GM19351 (cell line): ENCODE results near the gene C10orf90.

Experiments used
- ATAC-seq: cut with Tn5 transposase; IDR thresholded peaks from one replicate; pipeline ENCODE4 v1.9.1; 2021; ENCODE audit warnings: mild to moderate bottlenecking, moderate library complexity; ENCODE audit not compliant: unreplicated experiment

The C10orf90 gene

GRCh38 chr10:126433351-126433750 lies 237.1 kb downstream of the C10orf90 start:
- ATAC-seq, result no peak

GRCh38 chr10:126432507-126432906 lies 238.0 kb downstream of the C10orf90 start:
- ATAC-seq, result no peak

GRCh38 chr10:126431816-126432215 lies 238.7 kb downstream of the C10orf90 start:
- ATAC-seq, result no peak

GRCh38 chr10:126430512-126430911 lies 240.0 kb downstream of the C10orf90 start:
- ATAC-seq, result no peak

- ATAC-seq, result no peak
These were observed 241.2 kb downstream of the C10orf90 start for GRCh38 chr10:126429275-126429674.

- no peak for ATAC-seq
These were observed 244.9 kb downstream of the C10orf90 start for GRCh38 chr10:126425489-126426065.

- no peak for ATAC-seq
These were observed 245.5 kb downstream of the C10orf90 start for GRCh38 chr10:126425032-126425431.

GRCh38 chr10:126423732-126424491 lies 246.6 kb downstream of the C10orf90 start:
- ATAC-seq, result no peak

GRCh38 chr10:126422567-126422966 lies 247.9 kb downstream of the C10orf90 start:
- ATAC-seq, result no peak

GRCh38 chr10:126421756-126422256 lies 248.7 kb downstream of the C10orf90 start:
- no peak for ATAC-seq

- no peak for ATAC-seq
These were observed 249.8 kb downstream of the C10orf90 start for GRCh38 chr10:126420567-126421300.

- no peak for ATAC-seq
These were observed 253.2 kb downstream of the C10orf90 start for GRCh38 chr10:126417220-126417825.

- no peak for ATAC-seq
These were observed 260.7 kb downstream of the C10orf90 start for GRCh38 chr10:126409821-126410220.

- ATAC-seq, result no peak
These were observed 261.4 kb downstream of the C10orf90 start for GRCh38 chr10:126408953-126409641.

- ATAC-seq, result no peak
These were observed 262.7 kb downstream of the C10orf90 start for GRCh38 chr10:126407831-126408230.

GRCh38 chr10:126405239-126405775 lies 265.2 kb downstream of the C10orf90 start:
- no peak for ATAC-seq

GRCh38 chr10:126402721-126403695 lies 267.5 kb downstream of the C10orf90 start:
- ATAC-seq, result no peak

GRCh38 chr10:126400641-126401040 lies 269.9 kb downstream of the C10orf90 start:
- no peak for ATAC-seq

GRCh38 chr10:126398924-126399323 lies 271.6 kb downstream of the C10orf90 start:
- no peak for ATAC-seq
